GM19395 (cell line): ENCODE results near the gene HECTD2.

Experiments
- ATAC-seq: cut with Tn5 transposase; IDR thresholded peaks from one replicate; pipeline ENCODE4 v1.9.1; 2021; ENCODE audit warnings: mild to moderate bottlenecking, moderate library complexity; ENCODE audit not compliant: unreplicated experiment

HECTD2 gene

GRCh38 chr10:91465261-91465660 is 55.1 kb downstream of the HECTD2 start:
- no peak for ATAC-seq

GRCh38 chr10:91467114-91467513 is 57.0 kb downstream of the HECTD2 start:
- ATAC-seq, result no peak

- ATAC-seq, result no peak
These were observed 61.5 kb downstream of the HECTD2 start for GRCh38 chr10:91471602-91472001.

GRCh38 chr10:91472911-91473310 is 62.8 kb downstream of the HECTD2 start:
- ATAC-seq, result no peak

GRCh38 chr10:91474009-91474408 is 63.9 kb downstream of the HECTD2 start:
- no peak for ATAC-seq

GRCh38 chr10:91477236-91477635 is 67.1 kb downstream of the HECTD2 start:
- ATAC-seq, result no peak

- ATAC-seq, result no peak
These were observed 69.4 kb downstream of the HECTD2 start for GRCh38 chr10:91479583-91479982.

GRCh38 chr10:91487911-91488582 is 77.9 kb downstream of the HECTD2 start:
- ATAC-seq, result no peak

- ATAC-seq, result no peak
These were observed 83.2 kb downstream of the HECTD2 start for GRCh38 chr10:91493313-91493712.

GRCh38 chr10:91495402-91495801 is 85.3 kb downstream of the HECTD2 start:
- ATAC-seq, result no peak

GRCh38 chr10:91496016-91496415 is 85.9 kb downstream of the HECTD2 start:
- no peak for ATAC-seq

GRCh38 chr10:91511549-91512330 is 101.6 kb downstream of the HECTD2 start:
- ATAC-seq, result no peak

- ATAC-seq, result no peak
These were observed 102.3 kb downstream of the HECTD2 start for GRCh38 chr10:91512458-91512857.

- ATAC-seq, result no peak
These were observed 103.7 kb downstream of the HECTD2 start for GRCh38 chr10:91513598-91514424.

GRCh38 chr10:91514787-91515186 is 104.6 kb downstream of the HECTD2 start:
- ATAC-seq, result no peak

GRCh38 chr10:91517394-91517793 is 107.2 kb downstream of the HECTD2 start:
- ATAC-seq, result no peak

GRCh38 chr10:91519899-91520514 is 109.9 kb downstream of the HECTD2 start:
- ATAC-seq, result no peak

GRCh38 chr10:91520661-91521060 is 110.5 kb downstream of the HECTD2 start:
- no peak for ATAC-seq

- no peak for ATAC-seq
These were observed 111.3 kb downstream of the HECTD2 start for GRCh38 chr10:91521439-91521838.

- no peak for ATAC-seq
These were observed 116.0 kb downstream of the HECTD2 start for GRCh38 chr10:91525896-91526712.
